22Rv1 (cell line): ENCODE data around the gene NAT10.

Source experiments
- ZFX ChIP-seq: fragments of 450-650 bp; IDR thresholded peaks from 2 replicates; pipeline ENCODE4 v1.6.1; 2017; ENCODE audit warnings: antibody characterized with exemption, borderline replicate concordance
- TF ChIP-seq, protein P1 (sequence below): fragments of 450-650 bp; IDR thresholded peaks from 2 replicates; pipeline ENCODE4 v1.5.1; 2017; ENCODE audit warnings: mild to moderate bottlenecking

DNA sequence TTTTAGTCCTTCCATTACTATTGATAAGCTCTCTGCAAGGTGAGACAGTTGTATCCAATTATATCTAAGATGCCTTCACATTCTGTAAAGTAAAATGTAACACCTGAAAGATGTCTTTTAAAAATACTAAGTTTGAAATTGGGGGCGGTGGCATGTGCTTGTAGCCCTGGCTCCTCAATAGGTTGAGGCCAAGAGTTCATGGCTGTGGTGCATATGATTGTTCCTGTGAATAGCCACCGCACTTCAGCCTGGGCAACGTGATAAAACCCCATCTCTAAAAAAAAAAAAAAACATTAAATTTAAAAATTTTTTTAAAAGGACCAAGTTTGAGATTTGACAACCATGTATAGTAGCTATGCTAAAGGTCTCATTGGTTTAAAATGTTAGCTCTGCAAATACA, 33.4 kb upstream of the NAT10 start:
- TF ChIP-seq, protein P1, sequence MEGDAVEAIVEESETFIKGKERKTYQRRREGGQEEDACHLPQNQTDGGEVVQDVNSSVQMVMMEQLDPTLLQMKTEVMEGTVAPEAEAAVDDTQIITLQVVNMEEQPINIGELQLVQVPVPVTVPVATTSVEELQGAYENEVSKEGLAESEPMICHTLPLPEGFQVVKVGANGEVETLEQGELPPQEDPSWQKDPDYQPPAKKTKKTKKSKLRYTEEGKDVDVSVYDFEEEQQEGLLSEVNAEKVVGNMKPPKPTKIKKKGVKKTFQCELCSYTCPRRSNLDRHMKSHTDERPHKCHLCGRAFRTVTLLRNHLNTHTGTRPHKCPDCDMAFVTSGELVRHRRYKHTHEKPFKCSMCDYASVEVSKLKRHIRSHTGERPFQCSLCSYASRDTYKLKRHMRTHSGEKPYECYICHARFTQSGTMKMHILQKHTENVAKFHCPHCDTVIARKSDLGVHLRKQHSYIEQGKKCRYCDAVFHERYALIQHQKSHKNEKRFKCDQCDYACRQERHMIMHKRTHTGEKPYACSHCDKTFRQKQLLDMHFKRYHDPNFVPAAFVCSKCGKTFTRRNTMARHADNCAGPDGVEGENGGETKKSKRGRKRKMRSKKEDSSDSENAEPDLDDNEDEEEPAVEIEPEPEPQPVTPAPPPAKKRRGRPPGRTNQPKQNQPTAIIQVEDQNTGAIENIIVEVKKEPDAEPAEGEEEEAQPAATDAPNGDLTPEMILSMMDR = no peak
- TF ChIP-seq ZFX = no peak
